Gastrocnemius medialis (tissue), 4 donors: ENCODE results near the gene BCL2L2.

Experiments used
- CTCF ChIP-seq, 5 experiments: fragments of 450-650 bp in 3 of 5; fragments of 200-600 bp in 2 of 5; sonication (generic) in 2 of 5; IDR thresholded peaks in 4 of 5; conservative IDR thresholded peaks in 1 of 5; 1 replicate in 4 of 5; 2 replicates in 1 of 5; pipeline ENCODE4 v1.5.1; 2016 to 2019; ENCODE audit warnings: antibody characterized with exemption in 5 of 5, mild to moderate bottlenecking in 3 of 5, moderate library complexity in 3 of 5
- POLR2A ChIP-seq, 2 donors: fragments of 450-650 bp; IDR thresholded peaks; one replicate each; pipeline ENCODE4 v1.6.1; 2017; ENCODE audit warnings: antibody characterized with exemption in 2 of 2, mild to moderate bottlenecking in 2 of 2, moderate library complexity in 2 of 2

DNA sequence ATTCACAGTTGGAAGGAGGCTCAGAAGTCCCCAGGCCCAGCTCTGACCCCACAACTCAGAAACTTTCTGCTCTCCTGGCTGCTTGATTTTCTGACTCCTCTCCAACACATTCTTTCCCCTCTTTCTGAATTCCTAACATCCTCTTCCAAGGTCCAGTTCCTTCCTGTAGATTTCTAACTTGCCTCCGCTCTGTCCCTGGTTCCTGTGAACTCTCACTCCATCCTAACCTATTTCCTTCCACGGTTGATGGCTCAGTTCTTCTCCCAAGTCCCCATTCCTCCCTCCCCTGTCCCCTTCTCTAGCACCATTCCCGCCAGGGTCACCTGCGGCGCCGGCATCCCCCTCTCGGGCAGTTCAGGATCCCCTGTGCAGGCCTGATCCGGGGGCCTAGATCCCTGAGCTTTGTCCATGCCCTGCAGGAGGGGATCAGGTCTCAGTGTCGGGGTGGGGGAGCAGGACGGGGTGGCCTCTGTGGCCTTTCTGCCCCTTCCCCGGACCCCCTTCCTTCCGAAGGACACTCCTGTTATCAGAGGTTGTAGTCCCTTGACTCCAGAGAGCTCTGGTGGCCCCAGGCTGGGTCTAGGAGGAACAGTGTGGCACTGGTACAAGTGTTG lies 52.0 kb downstream of the BCL2L2 start:
- TF ChIP-seq CTCF (IDR thresholded peaks at IDR 0.05 in 4 of 5, conservative IDR thresholded peaks at IDR 0.05 in 1 of 5) (no peak), POLR2A (IDR thresholded peaks at IDR 0.05) (no peak)
